GM19395 (cell line): ENCODE data around the gene ZDHHC20.
A peak's percentile ranks its signal among the peaks of the same experiment; 100 is the strongest.

Experiments
- ATAC-seq: cut with Tn5 transposase; IDR thresholded peaks from one replicate; pipeline ENCODE4 v1.9.1; 2021; ENCODE audit warnings: mild to moderate bottlenecking, moderate library complexity; ENCODE audit not compliant: unreplicated experiment

The ZDHHC20 gene

DNA sequence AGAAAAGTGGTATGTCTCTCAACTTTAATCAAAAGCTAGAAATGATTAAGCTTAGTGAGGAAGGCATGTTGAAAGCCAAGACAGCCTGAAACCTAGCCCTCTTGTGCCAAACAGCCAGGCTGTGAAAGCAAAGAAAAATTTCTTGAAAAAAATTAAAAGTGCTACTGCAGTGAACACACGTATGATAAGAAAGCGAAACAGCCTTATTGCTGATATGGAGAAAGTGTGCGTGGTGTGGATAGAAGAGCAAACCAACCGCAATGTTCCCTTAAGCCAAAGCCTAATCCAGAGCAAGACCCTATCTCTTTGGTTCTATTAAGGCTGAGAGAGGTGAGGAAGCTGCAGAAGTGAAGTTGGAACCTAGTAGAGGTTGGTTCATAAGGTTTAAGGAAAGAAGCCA lies 96.4 kb downstream of the ZDHHC20 start:
- ATAC-seq, result no peak

DNA sequence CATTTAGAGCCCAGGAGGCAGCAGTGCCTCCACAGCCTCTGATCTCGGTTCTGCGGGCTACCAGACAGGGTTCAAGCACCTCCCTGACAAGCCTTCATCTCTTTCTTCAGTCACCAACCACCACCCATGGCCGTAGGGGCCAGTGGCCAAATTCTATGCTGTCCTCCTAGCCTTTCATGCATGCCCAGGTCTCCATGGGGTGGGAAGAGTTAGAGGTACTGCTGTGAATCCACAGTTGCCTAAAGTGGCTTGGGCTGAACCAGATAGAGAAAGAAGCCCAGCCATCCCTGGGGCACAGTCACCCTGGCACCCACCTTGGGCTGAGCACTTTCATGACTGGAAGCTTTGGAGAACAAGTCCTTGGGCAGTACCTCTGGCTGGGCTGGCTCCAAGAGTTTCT lies 97.4 kb downstream of the ZDHHC20 start:
- no peak for ATAC-seq

DNA sequence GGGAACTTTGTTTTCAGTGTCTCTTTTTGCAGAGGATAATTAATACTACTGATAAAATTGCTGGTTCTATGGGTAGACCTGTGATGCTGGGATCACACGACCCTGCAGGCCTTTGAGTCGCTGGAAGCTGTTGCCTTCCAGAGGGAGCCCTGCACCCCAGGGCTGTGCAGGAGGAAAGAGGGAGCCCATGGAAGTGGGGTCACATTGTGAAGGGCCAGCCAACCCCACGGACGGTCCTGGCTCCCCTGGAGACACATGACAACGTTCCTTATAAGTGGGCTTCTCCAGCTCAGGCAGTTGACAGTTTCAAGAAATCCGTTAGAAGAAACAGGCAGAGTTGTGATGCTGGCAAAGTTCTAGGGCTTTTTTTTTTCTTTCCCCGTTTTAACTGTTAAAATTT lies 98.0 kb downstream of the ZDHHC20 start:
- ATAC-seq, result no peak

DNA sequence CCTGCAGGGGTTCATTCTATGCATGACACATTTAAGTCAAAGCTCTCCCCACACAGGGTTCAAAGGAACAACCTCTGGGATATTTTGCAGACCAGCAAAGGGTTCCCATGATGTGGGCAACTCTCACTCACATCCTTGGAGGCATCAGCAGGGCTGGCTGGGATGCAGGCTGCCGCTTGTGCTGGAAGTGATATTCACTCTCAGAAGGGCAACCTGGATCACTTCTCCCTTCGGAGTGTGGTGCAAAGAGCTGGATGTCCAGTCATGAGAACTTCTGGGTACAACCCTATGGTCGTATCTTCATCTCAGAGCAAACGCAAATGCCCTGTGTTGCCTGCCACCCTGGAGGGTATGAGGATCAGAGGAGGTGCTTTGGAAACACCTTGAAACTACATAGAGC lies 98.6 kb downstream of the ZDHHC20 start:
- ATAC-seq, result no peak

DNA sequence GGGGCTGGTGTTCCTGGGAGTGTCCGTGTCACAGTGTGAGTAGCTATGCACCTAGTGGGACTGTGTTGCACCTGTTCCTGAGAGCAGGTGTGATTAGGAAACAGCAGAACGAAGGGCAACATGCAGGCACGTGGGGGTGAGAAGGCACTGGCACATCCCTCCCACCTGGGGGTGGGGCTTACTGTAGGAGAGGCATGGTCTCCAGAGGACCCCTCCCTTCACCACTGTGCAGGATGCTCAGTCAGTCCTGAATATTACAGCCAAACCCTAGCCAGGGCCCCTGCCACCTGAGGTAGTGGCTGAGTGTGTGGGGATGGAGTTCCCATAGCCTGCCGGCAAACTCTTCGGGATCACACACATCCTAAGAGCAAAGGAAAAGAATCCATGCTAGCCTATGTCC lies 99.2 kb downstream of the ZDHHC20 start:
- ATAC-seq, result no peak

DNA sequence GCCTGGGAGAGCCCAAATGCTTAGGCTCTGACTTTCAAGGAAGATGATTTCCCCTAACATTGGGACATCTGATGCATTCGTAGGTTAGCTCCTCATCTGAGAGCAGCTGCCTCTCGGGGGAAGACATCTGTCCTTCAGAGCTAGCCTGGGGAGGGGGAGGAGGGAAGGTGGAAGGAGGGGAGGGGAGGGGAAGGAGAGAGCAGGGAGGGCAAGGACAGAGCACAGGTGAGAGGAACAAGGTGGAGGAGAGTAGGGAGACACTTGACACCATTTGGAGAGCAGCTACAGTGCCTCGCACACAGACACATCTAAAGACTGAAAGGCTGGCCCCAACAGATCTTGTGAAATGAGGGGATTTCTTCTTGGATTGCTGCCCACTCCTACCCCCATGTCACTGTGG lies 103.8 kb downstream of the ZDHHC20 start:
- no peak for ATAC-seq

DNA sequence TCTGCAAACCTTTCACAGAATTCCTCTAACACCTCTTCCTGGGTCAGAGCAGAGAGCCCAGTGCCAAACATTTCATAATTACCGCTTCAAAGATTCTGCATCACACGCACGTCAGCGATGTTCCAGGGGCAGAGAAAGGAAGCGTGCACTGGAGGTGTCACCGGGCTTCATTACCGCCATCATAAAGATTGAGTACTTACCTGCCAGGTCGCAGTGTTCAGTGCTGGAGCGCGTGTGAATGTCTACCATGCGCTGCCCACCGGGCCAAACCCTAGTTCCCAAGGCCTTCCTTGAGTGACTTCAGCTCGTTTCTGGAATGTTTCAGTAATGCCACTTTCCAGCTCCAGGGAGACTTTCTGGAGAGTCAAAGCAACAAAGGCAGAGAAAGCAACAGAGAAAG lies 104.4 kb downstream of the ZDHHC20 start:
- ATAC-seq, result no peak

DNA sequence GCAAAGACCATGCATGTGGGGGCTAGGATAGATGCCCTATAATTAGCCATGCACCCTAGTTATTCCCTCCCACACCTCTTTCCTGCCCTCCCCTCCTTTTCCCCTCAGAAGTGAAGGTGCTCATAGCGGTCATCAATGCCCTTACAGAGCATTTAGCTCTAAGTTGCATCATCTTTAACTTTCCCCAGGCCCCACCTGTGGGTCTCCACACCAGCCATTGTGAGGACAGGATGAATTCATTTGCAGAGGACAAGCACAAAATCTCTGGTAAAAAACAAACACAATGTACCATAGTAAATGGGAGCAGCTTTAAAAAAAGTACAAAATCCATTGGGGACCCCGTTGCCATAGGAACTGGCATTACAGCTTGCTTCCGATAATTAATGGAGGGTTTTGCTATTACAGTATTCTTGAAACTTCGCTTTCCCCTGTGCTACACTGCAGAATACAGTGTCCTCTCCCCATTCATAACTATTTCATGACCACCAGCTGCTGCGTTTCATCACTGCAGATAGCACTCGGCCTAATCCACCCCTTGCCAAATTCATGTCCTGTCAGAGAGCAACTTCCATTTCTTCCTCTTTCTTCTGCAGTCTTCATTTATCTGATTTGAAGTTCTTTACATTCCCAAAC lies 110.5 kb downstream of the ZDHHC20 start:
- ATAC-seq, result no peak

DNA sequence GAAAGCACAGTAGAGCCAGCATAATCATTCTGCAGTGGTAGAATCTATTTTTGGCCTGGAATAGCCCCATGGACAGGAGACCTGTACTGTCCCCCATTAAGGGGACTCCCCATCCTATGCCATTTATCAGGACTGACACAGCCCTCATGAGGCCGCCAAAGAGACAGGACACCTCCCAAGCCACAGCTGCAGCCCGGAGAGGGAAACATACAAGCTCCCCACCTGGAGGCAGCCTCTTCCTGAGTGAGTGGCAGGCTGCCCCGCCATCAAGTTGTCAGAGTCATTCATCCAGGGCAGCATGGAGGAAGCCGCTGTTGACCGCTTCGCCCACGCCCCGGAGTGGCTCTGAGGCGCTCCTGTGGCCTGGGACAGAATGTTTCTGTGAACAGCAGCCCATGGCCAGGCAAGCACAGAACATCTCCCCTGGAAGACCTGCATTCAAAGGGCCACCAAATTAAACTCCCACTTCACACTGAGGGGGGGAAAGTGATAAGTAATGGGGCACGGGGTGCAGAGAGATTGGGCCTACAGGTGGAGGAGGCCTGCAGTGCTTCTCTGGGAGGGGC lies 111.3 kb downstream of the ZDHHC20 start:
- ATAC-seq, result no peak

DNA sequence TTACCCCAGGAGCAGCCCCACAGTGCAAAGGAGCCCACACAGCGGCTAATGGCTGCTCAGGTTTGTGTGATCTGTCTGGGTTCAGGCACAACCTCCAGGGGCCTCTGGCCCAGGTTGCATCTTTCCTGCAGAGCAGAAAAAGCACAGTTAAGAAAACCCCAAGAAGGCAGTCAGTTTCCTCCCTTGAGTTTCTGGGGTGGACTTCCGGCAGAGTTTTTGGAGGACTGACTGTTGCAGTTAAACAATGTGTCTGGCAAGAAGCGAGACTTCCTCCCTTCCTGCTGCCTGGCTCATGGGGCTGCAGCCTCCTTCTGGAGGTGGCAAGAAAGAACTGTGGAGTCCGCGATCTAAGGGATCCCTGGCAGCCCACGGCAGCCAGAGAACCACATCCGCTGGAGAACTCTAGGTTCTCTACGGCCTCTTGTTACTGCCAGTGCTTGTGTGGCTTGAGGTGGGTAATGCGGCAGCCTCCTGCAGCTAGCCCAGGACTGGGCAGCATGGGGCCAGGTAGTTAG lies 114.4 kb downstream of the ZDHHC20 start:
- ATAC-seq, result peak; percentile 60

DNA sequence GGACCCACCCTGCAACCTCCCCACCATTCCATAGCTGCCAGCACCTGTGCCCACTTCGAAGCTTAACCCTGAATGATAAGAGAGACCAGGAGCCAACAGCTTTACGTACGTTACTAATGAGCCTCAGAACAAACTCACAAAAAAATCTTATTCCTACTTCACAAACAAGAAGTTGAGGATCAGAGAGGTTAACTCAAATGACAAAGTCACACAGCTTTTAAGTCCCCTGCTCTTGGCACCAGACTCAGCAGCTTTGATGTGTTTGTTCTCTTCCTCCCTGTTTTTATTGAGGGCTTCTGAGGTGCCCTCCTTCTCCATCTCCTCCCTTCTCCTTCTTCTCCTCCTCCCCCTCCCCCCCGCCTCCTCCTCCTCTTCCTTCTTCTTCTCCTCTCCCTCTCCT lies 115.4 kb downstream of the ZDHHC20 start:
- no peak for ATAC-seq

DNA sequence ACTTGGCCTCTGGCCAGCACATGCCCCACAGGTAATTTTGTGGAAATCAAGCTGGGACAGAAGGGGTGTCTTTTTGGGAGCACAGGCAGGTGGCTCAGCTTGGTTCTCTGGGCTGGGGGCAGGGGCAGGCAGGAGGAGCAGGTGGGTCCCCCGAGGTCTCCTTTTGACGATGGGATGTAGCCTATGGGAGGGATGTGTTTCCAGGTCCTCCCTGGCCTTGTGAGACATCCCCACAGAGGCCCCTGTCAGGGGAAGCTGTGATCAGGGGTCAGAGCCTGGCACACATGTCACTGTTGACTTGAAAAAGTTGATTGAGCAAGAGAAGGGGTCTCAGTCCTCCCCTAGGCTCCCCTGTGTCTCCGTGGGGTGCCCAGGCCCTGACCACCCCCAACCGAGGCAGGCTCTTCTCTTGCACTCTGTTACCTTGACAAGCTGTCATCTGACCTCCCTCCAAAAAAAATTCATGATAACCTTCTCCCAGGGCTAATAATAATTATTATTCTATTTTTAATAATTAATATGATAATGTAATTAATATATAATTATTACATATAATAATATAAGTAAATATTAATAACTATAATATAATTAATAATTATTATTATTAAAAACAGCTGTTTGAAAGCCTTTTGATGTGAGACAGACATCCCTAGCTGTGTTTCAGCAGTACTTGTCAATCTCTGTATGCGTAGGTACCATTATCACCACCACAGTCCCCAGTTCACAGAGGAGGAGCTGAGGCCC lies 116.2 kb downstream of the ZDHHC20 start:
- ATAC-seq, result no peak

DNA sequence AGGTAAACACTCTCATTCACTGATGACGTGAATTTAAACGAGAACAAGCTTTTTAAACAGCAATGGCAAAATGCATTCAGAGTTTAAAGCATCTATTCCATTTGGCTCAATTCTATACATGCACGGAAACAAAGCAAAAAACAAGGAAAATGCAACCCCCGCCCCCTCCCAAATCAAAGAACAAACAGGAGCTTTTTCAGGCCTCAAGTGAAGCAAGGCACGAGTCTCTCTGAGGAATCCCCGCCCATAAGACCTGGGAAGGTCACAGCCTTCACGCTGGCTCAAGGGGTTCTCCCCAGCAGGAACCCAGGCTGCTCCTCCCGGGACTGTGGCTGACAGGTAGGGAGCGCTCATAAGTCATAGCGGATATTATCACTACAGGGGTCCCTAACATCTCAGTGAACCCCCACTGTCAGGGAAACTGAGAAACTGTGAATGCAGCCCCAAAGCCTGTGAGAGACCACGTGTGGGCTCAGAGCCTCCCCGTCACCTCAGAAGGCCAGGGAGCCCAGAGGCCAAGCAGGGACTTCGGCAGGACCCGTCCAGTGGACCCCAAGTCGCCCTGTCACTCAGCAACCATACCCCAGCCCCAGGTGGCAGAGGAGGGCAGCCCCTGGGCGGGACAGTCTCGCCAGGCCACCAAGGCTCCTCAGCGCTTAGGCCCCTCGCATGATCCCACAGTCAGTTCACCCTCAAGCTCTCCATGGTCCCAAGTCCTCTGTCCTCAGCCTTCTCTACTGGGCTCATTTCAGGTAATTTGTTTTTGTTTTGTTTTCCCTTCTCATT lies 117.3 kb downstream of the ZDHHC20 start:
- no peak for ATAC-seq

DNA sequence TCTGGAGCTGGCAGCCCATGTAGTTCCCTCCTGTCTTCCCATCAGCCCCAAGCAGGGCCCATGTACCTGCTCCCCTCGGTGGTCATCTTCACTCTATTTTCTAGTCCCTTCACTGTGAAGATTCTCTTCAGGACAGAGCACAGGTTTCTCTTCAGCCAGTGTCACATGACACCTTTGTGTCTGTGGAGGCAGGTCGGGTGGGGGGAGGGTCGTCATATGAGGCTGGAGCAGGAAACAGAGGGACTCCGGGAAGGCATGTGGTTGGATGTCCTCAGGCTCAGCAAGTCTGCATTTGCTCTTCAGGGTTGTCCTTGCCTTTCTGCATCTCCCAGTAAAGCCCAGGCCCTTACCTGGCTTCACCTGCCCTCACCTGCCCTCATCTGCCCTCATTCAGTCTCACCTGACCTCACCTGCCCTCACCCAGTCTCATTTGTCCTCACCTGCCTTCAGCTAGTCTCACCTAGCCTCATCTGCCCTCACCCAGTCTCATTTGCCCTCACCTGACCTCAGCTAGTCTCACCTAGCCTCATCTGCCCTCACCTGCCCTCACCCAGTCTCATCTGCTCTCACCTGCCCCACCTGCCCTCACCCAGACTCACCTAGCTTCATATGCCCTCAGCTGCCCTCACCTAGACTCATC lies 120.3 kb downstream of the ZDHHC20 start:
- ATAC-seq, result no peak

DNA sequence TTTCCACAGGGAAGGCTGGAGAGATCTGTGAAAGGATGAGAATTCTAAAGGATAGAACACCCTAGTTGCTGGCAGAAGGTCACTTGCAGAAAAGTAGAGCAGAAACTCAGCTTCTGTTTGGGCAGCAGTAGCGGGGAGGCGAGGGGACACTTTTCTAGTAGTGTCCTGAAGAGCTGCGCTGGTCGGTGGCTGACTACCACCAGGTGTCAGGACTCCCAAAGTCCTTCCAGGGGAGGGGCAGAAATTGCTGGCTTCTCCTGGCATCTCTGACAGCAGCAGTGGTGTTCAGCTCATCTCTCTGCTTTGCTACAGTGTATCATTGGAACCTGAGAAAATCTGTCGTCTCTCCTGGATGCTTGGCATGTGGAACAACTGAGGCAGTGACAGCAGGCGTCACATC lies 120.9 kb downstream of the ZDHHC20 start:
- ATAC-seq, result no peak

DNA sequence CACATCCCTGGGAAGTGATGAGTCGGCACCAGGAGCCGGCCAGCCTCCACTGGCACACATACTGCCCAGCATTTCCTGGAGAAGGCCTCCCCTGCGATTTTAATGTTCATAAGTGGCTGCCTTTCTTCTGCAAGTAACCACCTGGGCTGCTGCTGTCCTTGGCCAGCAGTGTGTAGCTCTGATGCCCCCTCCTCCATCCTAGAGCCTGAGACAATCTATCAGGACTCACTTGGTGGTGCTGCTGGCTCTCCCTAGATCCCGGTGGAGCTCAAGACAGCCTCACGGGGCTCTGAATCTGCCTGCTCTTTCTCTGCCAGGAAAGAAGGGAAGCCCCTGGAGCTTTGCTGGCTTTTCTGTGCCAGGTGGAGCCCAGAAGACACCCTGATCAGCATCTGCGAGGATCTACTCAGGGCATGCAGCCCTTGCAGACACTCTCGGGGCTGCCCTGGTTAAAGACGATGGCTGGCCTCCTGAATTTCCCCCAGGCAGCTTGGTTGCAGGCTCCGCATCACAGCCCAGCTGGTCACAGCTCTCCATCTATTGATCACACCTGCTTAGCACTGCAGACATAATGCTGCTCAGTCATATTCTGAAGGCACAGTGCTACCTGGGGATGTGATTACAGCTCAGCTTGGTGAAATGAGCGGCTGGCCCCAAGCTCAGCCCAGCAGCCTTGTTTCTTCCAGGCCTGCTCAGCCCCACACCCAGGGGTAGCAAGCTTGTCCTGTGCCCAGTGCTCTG lies 122.3 kb downstream of the ZDHHC20 start:
- ATAC-seq, result no peak

DNA sequence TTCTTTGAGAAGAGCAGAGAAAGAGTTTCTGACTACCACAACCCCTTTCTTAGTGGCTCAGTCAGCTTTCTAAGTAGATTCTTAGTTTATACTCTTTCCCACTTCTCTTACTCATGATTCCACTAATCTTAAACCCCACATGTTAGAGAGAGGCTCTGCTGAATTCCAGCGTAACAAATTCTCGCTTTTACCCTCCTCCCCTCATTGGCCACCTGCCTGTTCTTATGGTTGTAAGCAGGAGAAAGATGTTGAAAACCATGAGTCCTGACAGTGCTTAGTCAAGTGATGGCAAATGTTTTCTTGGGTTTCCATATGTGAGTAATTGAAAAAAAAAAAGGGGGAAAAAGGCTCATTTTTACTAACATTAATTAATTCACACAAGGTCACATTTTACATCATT lies 125.9 kb downstream of the ZDHHC20 start:
- no peak for ATAC-seq

DNA sequence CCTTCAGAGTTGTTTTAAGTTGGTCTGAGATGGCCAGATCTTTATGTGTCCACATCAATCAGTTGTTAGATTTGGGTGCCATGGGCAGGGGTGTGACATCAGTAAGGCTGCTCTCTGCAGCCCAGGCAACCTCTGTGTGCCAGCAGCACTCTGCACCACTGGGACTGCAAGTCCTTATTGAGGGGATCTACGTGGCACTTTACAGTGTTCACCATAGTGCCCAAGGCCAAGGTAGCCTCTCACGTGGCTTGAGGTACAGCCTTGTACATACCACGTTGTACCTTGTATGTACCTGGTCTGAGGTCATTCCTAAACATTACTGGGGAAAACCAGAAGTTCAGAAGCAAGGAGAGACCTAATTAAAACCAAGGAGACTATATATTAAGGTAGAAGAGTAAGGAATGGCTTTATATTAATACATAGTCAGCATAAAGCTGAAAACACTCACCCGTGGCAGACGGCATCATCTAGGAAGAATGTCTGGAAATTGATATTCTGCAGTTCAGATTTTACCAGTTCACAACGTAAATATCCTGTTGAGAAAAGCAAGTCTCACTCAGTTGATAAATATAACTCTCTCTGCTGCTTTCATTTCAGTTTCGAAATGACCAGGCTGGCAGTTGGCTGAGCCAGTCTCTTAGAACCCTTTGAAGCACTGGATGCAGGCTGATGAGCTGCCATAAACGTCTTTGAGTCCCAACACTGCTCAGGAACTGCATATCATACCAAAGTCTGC lies 128.8 kb downstream of the ZDHHC20 start:
- peak; percentile 86 for ATAC-seq

DNA sequence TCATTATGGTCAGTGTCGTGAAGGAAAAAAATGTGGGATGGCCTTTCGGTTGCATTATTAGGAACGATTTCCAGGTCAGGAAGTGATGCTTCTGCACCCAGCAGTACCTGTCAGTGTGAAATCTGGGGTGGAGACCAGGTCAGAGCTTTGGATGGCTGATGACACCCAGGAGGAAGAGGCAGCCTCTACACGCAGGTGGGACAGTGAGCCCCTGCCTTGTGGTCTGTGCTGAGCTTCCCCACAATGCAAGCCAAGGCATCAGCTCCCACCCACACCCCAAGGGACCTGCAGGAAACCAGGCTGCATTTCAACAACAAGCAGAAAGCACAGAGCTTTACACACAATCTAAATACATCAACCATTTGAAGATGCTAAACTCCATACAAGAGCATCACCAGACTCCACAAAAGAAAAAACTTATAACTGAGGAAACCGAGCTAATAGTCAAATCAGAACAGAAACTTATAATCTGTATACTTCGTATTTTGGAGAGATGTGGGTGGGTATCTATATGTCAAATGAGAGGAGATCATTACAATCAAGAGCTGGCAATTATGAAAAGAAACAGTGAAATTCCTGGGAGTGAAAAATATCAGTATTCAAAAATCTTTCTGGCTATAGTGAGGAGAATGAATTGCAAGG lies 130.1 kb downstream of the ZDHHC20 start:
- no peak for ATAC-seq
